OCI-LY1 (cell line): ENCODE results near the gene PYROXD2.

Experiments used
- H2AFZ ChIP-seq: fragments of 200-600 bp; sonication (generic), shearing (Covaris generic); 2 replicates; pipeline ENCODE4 v1.6.0; 2014; ENCODE audit warnings: antibody characterized with exemption, mild to moderate bottlenecking, low read length
- H3F3A ChIP-seq: fragments of 200-600 bp; sonication (generic), shearing (Covaris generic); 2 replicates; pipeline ENCODE4 v1.6.0; 2014; ENCODE audit warnings: mild to moderate bottlenecking, antibody characterized with exemption, low read length, moderate library complexity; ENCODE audit not compliant: insufficient read depth
- H3K27ac ChIP-seq: fragments of 200-600 bp; sonication (generic); 2 replicates; pipeline ENCODE4 v1.5.1; 2014; ENCODE audit warnings: low read length, mixed run types, mild to moderate bottlenecking, low read depth; ENCODE audit not compliant: poor library complexity, severe bottlenecking
- H3K27me3 ChIP-seq: fragments of 200-600 bp; sonication (generic); 2 replicates; pipeline ENCODE4 v1.6.0; 2014; ENCODE audit warnings: antibody characterized with exemption, mild to moderate bottlenecking, low read length, moderate library complexity; ENCODE audit not compliant: insufficient read depth
- H3K36me3 ChIP-seq: fragments of 200-600 bp; sonication (generic); 2 replicates; pipeline ENCODE4 v1.6.1; 2014; ENCODE audit warnings: mild to moderate bottlenecking, antibody characterized with exemption, low read length, moderate library complexity, mixed read lengths; ENCODE audit not compliant: insufficient read depth
- H3K4me1 ChIP-seq: fragments of 200-600 bp; sonication (generic); 2 replicates; pipeline ENCODE4 v1.5.1; 2014; ENCODE audit warnings: mild to moderate bottlenecking, low read length, moderate library complexity; ENCODE audit not compliant: insufficient read depth, severe bottlenecking
- H3K4me2 ChIP-seq: fragments of 200-600 bp; sonication (generic), shearing (Covaris generic); 2 replicates; pipeline ENCODE4 v1.6.1; 2014; ENCODE audit warnings: low read length
- H3K4me3 ChIP-seq: fragments of 200-600 bp; sonication (generic); 2 replicates; pipeline ENCODE4 v1.5.1; 2014; ENCODE audit warnings: low read length, low read depth, mild to moderate bottlenecking, mixed read lengths; ENCODE audit not compliant: poor library complexity, severe bottlenecking
- H3K79me2 ChIP-seq: fragments of 200-600 bp; shearing (Covaris generic); 2 replicates; pipeline ENCODE4 v1.6.1; 2016; ENCODE audit warnings: mixed run types, low read length, mixed read lengths; ENCODE audit not compliant: insufficient read depth
- H3K9ac ChIP-seq: fragments of 200-600 bp; sonication (generic), shearing (Covaris generic); 2 replicates; pipeline ENCODE4 v1.6.1; 2014; ENCODE audit warnings: mild to moderate bottlenecking, low read length, mixed read lengths
- H3K9me2 ChIP-seq: fragments of 200-600 bp; sonication (generic), shearing (Covaris generic); 2 replicates; pipeline ENCODE4 v1.6.1; 2014; ENCODE audit warnings: low read depth, mild to moderate bottlenecking, low read length, mixed read lengths
- H3K9me3 ChIP-seq: fragments of 200-600 bp; shearing (Covaris generic); 2 replicates; pipeline ENCODE4 v1.6.1; 2014; ENCODE audit warnings: low read length, mixed read lengths
- H4K20me1 ChIP-seq: fragments of 200-600 bp; sonication (generic), shearing (Covaris generic); 2 replicates; pipeline ENCODE4 v1.6.0; 2016; ENCODE audit warnings: mild to moderate bottlenecking, low read length; ENCODE audit not compliant: insufficient read depth
- EZH2 ChIP-seq: fragments of 200-600 bp; sonication (generic), shearing (Covaris generic); IDR thresholded peaks from 2 replicates; pipeline ENCODE4 v1.8.0; 2017; ENCODE audit warnings: borderline replicate concordance, mixed run types, mild to moderate bottlenecking, antibody characterized with exemption, low read length, moderate library complexity, mixed read lengths
- TF ChIP-seq, protein P1 (sequence below): fragments of 200-600 bp; sonication (generic), shearing (Covaris generic); IDR thresholded peaks from 2 replicates; pipeline ENCODE4 v1.5.1; 2017; ENCODE audit warnings: mild to moderate bottlenecking, antibody characterized with exemption, low read length, moderate library complexity, mixed read lengths

Gene PYROXD2

DNA sequence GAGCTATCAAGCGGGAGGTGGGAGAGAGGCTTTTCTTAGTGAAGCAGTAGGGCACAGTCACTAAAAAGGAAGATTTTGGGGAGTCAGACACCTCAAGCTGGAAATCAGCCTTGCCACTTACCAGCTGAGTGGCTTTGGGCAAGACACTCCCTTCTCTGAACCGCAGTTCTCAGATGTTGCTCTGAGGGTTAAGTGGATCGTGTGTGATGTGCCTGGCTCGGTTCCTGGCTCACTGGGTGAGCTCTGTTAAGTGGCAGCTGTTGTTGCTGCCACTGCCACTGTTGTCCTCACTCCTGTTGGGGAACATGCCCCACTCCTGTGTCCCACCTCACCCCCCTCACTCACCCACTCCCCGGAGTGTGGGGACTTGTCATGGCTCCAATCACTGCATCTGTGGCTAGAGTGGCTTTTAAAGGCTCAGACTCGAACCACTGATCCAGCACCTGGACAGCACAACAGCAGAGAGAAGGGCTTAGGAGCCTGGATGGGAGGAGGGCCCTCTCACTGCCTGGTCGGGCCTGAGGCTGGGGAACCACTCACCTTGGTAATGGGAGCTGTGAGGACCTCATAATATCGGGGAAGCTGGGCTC, 20.0 kb downstream of the PYROXD2 start:
- no peaks in the 10 kb centered on the region for H3K27me3 ChIP-seq
- H3K9me2 ChIP-seq = no peaks in the 10 kb centered on the region
- H3K4me1 ChIP-seq = peaks cover 4% of the 10 kb centered on the region
- no peaks in the 10 kb centered on the region for H3K79me2 ChIP-seq
- H3K36me3 ChIP-seq = no peaks in the 10 kb centered on the region
- no peak overlapping the region for H3K9ac ChIP-seq
- H3K9me3 ChIP-seq = no peaks in the 10 kb centered on the region
- no peak overlapping the region for H2AFZ ChIP-seq
- no peaks in the 10 kb centered on the region for H3F3A ChIP-seq
- no peak for TF ChIP-seq EZH2
- TF ChIP-seq, protein P1, sequence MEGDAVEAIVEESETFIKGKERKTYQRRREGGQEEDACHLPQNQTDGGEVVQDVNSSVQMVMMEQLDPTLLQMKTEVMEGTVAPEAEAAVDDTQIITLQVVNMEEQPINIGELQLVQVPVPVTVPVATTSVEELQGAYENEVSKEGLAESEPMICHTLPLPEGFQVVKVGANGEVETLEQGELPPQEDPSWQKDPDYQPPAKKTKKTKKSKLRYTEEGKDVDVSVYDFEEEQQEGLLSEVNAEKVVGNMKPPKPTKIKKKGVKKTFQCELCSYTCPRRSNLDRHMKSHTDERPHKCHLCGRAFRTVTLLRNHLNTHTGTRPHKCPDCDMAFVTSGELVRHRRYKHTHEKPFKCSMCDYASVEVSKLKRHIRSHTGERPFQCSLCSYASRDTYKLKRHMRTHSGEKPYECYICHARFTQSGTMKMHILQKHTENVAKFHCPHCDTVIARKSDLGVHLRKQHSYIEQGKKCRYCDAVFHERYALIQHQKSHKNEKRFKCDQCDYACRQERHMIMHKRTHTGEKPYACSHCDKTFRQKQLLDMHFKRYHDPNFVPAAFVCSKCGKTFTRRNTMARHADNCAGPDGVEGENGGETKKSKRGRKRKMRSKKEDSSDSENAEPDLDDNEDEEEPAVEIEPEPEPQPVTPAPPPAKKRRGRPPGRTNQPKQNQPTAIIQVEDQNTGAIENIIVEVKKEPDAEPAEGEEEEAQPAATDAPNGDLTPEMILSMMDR = no peak
- H4K20me1 ChIP-seq = no peaks in the 10 kb centered on the region
- H3K4me2 ChIP-seq = no peak overlapping the region
- H3K27ac ChIP-seq = no peak overlapping the region
- no peak overlapping the region for H3K4me3 ChIP-seq

DNA sequence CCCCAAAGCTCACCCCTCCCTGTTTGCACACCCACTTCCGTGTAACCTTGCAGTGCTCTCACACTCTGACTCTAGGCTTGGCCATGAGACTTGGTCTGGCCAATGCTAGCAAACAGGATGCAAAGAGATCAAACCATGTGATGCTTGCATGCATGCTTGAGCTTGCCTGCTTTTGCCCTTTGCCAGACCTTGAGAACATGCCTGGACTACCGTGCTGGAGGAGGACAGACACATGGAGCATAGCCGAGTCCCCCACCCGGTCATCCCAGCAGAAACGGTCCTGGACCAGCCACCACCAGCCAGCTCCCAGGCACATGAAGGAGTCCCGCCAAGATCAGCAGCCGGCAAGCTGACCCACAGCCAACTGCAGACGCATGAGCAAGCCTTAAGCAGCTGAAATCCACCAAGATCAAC, 23.4 kb downstream of the PYROXD2 start:
- peaks cover 4% of the 10 kb centered on the region for H3K4me1 ChIP-seq
- H3K9me3 ChIP-seq = no peaks in the 10 kb centered on the region
- H3K9me2 ChIP-seq = no peaks in the 10 kb centered on the region
- no peak overlapping the region for H3K9ac ChIP-seq
- no peaks in the 10 kb centered on the region for H3F3A ChIP-seq
- H3K79me2 ChIP-seq = no peaks in the 10 kb centered on the region
- no peak for TF ChIP-seq EZH2
- TF ChIP-seq, protein P1 = no peak
- H4K20me1 ChIP-seq = no peaks in the 10 kb centered on the region
- H3K36me3 ChIP-seq = no peaks in the 10 kb centered on the region
- no peak overlapping the region for H3K27ac ChIP-seq
- H3K4me2 ChIP-seq = no peak overlapping the region
- H3K27me3 ChIP-seq = no peaks in the 10 kb centered on the region
- no peak overlapping the region for H3K4me3 ChIP-seq
- no peak overlapping the region for H2AFZ ChIP-seq

DNA sequence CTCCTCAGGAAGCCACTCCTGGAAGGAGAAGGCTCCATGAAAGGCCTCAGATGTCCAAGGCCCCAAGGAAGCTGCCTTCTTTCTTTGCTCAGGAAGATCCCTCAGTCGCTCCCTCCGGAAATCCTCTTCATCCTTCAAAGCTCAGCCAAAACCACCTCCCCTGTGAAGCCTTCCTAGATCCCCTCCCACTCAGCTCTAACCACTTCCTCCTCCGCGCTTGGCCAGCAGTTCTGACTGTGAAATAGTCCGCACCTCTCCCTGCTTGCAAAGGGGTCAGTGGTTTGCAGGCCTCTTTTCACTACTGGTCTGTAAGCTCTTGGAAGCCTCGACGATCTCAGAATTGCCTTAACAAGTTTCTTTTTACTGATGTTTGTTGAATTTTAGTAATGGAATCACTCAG, 23.9 kb downstream of the PYROXD2 start:
- Histone ChIP-seq H3K4me2 (no peak overlapping the region), H3K27me3 (no peaks in the 10 kb centered on the region), H3K9me2 (no peaks in the 10 kb centered on the region), H3K27ac (no peak overlapping the region), H3K4me1 (peaks cover 4% of the 10 kb centered on the region), H3K4me3 (no peak overlapping the region), H4K20me1 (no peaks in the 10 kb centered on the region), H3K79me2 (no peaks in the 10 kb centered on the region), H3K9ac (no peak overlapping the region), H3F3A (no peaks in the 10 kb centered on the region), H2AFZ (no peak overlapping the region), H3K9me3 (no peaks in the 10 kb centered on the region), H3K36me3 (no peaks in the 10 kb centered on the region)
- TF ChIP-seq, protein P1 = no peak
- no peak for TF ChIP-seq EZH2
